Ishikawa (cell line): ENCODE results near the gene GCFC2.

Experiments used
- CEBPB ChIP-seq: IDR thresholded peaks from 2 replicates; pipeline ENCODE4 v1.6.1; 2012
- CREB1 ChIP-seq: IDR thresholded peaks from 2 replicates; pipeline ENCODE4 v1.6.1; 2012; ENCODE audit warnings: low read depth
- EGR1 ChIP-seq: IDR thresholded peaks from 2 replicates; pipeline ENCODE4 v1.6.1; 2012
- EP300 ChIP-seq: IDR thresholded peaks from 2 replicates; pipeline ENCODE4 v1.6.1; 2012; ENCODE audit warnings: borderline replicate concordance
- FOXM1 ChIP-seq: IDR thresholded peaks from 2 replicates; pipeline ENCODE4 v1.6.1; 2012; ENCODE audit warnings: low read depth, borderline replicate concordance
- MAX ChIP-seq: IDR thresholded peaks from 2 replicates; pipeline ENCODE4 v1.6.1; 2012
- NFIC ChIP-seq: IDR thresholded peaks from 2 replicates; pipeline ENCODE4 v1.6.1; 2012
- RAD21 ChIP-seq: IDR thresholded peaks from 2 replicates; pipeline ENCODE4 v1.6.1; 2012; ENCODE audit warnings: low read depth
- REST ChIP-seq: IDR thresholded peaks from 2 replicates; pipeline ENCODE4 v1.6.1; 2012; ENCODE audit warnings: low read depth, mild to moderate bottlenecking
- TAF1 ChIP-seq: IDR thresholded peaks from 2 replicates; pipeline ENCODE4 v1.6.1; 2012; ENCODE audit warnings: low read depth, mild to moderate bottlenecking
- TCF12 ChIP-seq: IDR thresholded peaks from 2 replicates; pipeline ENCODE4 v1.6.1; 2012; ENCODE audit warnings: low read depth
- TEAD4 ChIP-seq: IDR thresholded peaks from 2 replicates; pipeline ENCODE4 v1.6.1; 2012
- USF1 ChIP-seq: IDR thresholded peaks from 2 replicates; pipeline ENCODE4 v1.6.1; 2012
- YY1 ChIP-seq: IDR thresholded peaks from 2 replicates; pipeline ENCODE4 v1.6.1; 2012; ENCODE audit warnings: low read depth
- ZBTB7A ChIP-seq: IDR thresholded peaks from 2 replicates; pipeline ENCODE4 v1.6.1; 2012; ENCODE audit warnings: low read depth

The GCFC2 gene

GRCh38 chr2:75656563-75656962 lies 54.2 kb downstream of the GCFC2 start:
- TF ChIP-seq REST (no peak), TAF1 (no peak), ZBTB7A (no peak), CREB1 (no peak), CEBPB (no peak), NFIC (no peak), EGR1 (no peak), TEAD4 (no peak), EP300 (no peak), FOXM1 (no peak), MAX (no peak), YY1 (no peak), RAD21 (no peak), TCF12 (no peak)

GRCh38 chr2:75655861-75656260 lies 54.9 kb downstream of the GCFC2 start:
- TF ChIP-seq MAX: no peak
- no peak for TF ChIP-seq RAD21
- no peak for TF ChIP-seq EGR1
- no peak for TF ChIP-seq NFIC
- no peak for TF ChIP-seq REST
- no peak for TF ChIP-seq TEAD4
- TF ChIP-seq TCF12: no peak
- TF ChIP-seq CEBPB: no peak
- TF ChIP-seq ZBTB7A: no peak
- no peak for TF ChIP-seq CREB1
- no peak for TF ChIP-seq FOXM1
- TF ChIP-seq EP300: no peak
- no peak for TF ChIP-seq USF1
- no peak for TF ChIP-seq YY1
- no peak for TF ChIP-seq TAF1

- TF ChIP-seq TCF12: no peak
- TF ChIP-seq FOXM1: no peak
- TF ChIP-seq EGR1: no peak
- TF ChIP-seq TEAD4: no peak
- TF ChIP-seq RAD21: no peak
- no peak for TF ChIP-seq YY1
- no peak for TF ChIP-seq EP300
- TF ChIP-seq REST: no peak
These were observed 56.7 kb downstream of the GCFC2 start for GRCh38 chr2:75654012-75654411.

- TF ChIP-seq FOXM1 (no peak), CEBPB (no peak), MAX (no peak), TAF1 (no peak), EGR1 (no peak), YY1 (no peak), REST (no peak), ZBTB7A (no peak), TCF12 (no peak), RAD21 (no peak), NFIC (no peak), TEAD4 (no peak)
These were observed 62.9 kb downstream of the GCFC2 start for GRCh38 chr2:75647771-75648170.
